Ovary (tissue), 9 donors: ENCODE data around the gene SRPK1. TPM values are rescaled to one million over a fixed set of nuclear protein-coding genes. Genes with fewer than 3 reads are reported as not detected.

Source experiments
- DNase-seq, 5 donors: peaks; one replicate each; pipeline ENCODE4 v3.0.0-alpha.2; 2019 to 2020
- H3K27ac ChIP-seq, 2 donors: fragments of 200-600 bp; one replicate each; pipeline versions ENCODE4 v1.5.1 to v1.8.0; 2019 to 2022
- H3K27me3 ChIP-seq: fragments of 200-600 bp; one replicate; pipeline ENCODE4 v1.8.0; 2022
- H3K36me3 ChIP-seq: fragments of 200-600 bp; sonication (generic); one replicate; pipeline ENCODE4 v1.5.1; 2019
- H3K4me1 ChIP-seq: one replicate; pipeline ENCODE4 v1.8.1; 2013; ENCODE audit warnings: mild to moderate bottlenecking, moderate library complexity; ENCODE audit not compliant: insufficient read depth
- H3K4me3 ChIP-seq: fragments of 200-600 bp; sonication (generic); one replicate; pipeline ENCODE4 v1.5.1; 2017
- H3K9me3 ChIP-seq, 2 donors: fragments of 200-600 bp in 1 of 2; sonication (generic) in 1 of 2; one replicate each; pipeline versions ENCODE4 v1.5.1 to v1.8.1; 2013 to 2019; ENCODE audit warnings: mild to moderate bottlenecking in 1 of 2, moderate library complexity in 1 of 2
- EP300 ChIP-seq: sonication (generic); formaldehyde crosslinking; IDR thresholded peaks from one replicate; pipeline ENCODE4 v1.6.1; 2017; ENCODE audit warnings: antibody characterized with exemption
- POLR2A ChIP-seq: fragments of 450-650 bp; IDR thresholded peaks from one replicate; pipeline ENCODE4 v1.6.1; 2017; ENCODE audit warnings: antibody characterized with exemption, mild to moderate bottlenecking, moderate library complexity
- WGBS, 3 donors: extraction: QIAGEN DNeasy Blood & Tissue Kit in 1 of 3; methylation state at CpG; one replicate each; pipeline versions ENCODE4 v1.1.5 to v1.1.7; 2013 to 2017; 5-methylcytosine and 5-hydroxymethylcytosine counted together
- intact Hi-C, 4 donors: fragments of 100-400 bp; cut with DNase I; formaldehyde crosslinking; loops; one replicate each; pipeline versions ENCODE4 v1.11.0 to v1.15.1; 2022 to 2023
- polyA plus RNA-seq, 2 donors: library from polyadenylated mRNA; stranded (reverse); fragments of 200-250 nt in 1 of 2; fragments of 350-450 nt in 1 of 2; fragmentation: Illumina TruSeq in 1 of 2; extraction: RNeasy Lipid Tissue Mini Kit (QIAGEN cat#74804) in 1 of 2; gene quantifications; one replicate each; pipeline ENCODE4 v1.2.3, GENCODE V29; 2013 to 2014
- total RNA-seq, 7 donors: library from RNA; depleted of rRNA in 2 of 7; stranded (reverse); fragments of >200 nt in 2 of 7; fragmentation: NEBNext Ultra II Directional in 3 of 7; extraction: Animal tissue kit (Norgen Biotek cat#: 25700) in 3 of 7; gene quantifications; one replicate each; pipeline versions ENCODE4 v1.1.0 to v1.2.4, GENCODE V29; 2016 to 2023
- TF ChIP-seq, protein P1 (sequence below), 3 donors: fragments of 450-650 bp in 2 of 3; fragments of 200-600 bp in 1 of 3; IDR thresholded peaks; one replicate each; pipeline versions ENCODE4 v1.5.1 to v1.8.0; 2016 to 2022; ENCODE audit warnings: antibody characterized with exemption in 3 of 3, mild to moderate bottlenecking in 1 of 3
- donor health status: DM: no; HTN: no; CAD: no; lungs with moderate emphysema.
- donor health status: DM: no; HTN: no; CAD: no.
- donor health status: Bipolar disorder and iron deficiency.
- donor health status: DM: yes; HTN: yes; CAD: no.
- donor health status: DM: no; HTN: no; CAD: no.
- donor health status: DM: yes; HTN: yes; CAD: no.

Gene SRPK1
- total and polyA plus RNA-seq, 9 donors, result 7.3 to 28.4 (median 23.3) TPM

GRCh38 chr6:35831257-35832007 lies 89.5 kb downstream of the SRPK1 start:
- intact Hi-C loops, result no loop called here
- 90 to 93% (median 92%) methylated on average over 5 of the region's 5 CpGs for WGBS, 3 donors
- H3K9me3 ChIP-seq, result no peaks in the 10 kb centered on the region
- no peaks in the 10 kb centered on the region for H3K4me1 ChIP-seq
- no peaks in the 10 kb centered on the region for H3K27me3 ChIP-seq
- no peaks in the 10 kb centered on the region for H3K36me3 ChIP-seq
- TF ChIP-seq, protein P1, sequence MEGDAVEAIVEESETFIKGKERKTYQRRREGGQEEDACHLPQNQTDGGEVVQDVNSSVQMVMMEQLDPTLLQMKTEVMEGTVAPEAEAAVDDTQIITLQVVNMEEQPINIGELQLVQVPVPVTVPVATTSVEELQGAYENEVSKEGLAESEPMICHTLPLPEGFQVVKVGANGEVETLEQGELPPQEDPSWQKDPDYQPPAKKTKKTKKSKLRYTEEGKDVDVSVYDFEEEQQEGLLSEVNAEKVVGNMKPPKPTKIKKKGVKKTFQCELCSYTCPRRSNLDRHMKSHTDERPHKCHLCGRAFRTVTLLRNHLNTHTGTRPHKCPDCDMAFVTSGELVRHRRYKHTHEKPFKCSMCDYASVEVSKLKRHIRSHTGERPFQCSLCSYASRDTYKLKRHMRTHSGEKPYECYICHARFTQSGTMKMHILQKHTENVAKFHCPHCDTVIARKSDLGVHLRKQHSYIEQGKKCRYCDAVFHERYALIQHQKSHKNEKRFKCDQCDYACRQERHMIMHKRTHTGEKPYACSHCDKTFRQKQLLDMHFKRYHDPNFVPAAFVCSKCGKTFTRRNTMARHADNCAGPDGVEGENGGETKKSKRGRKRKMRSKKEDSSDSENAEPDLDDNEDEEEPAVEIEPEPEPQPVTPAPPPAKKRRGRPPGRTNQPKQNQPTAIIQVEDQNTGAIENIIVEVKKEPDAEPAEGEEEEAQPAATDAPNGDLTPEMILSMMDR (IDR thresholded peaks at IDR 0.05), result no peak
- no peak for TF ChIP-seq POLR2A
- TF ChIP-seq EP300, result no peak
- H3K27ac ChIP-seq, result no peak overlapping the region
- H3K4me3 ChIP-seq, result no peak overlapping the region
- DNase-seq, result no peak

DNA sequence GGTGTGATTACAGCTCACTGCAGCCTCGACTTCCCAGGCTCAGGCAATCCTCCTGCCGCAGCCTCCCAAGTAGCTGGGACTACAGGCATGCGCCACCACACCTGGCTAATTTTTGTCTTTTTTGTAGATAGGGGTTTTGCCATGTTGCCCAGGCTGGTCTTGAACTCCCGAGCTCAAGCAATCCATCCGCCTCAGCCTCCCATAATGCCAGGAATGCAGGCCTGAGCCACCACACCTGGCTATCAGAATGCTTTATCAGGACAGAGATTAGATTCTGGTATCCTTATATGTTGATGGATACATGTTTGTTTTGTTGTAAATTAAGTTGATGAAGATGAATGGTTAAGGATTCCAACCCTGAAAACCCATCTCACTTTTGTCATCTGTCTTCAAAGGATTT lies 91.6 kb downstream of the SRPK1 start:
- whole genome bisulfite sequencing, 3 donors, result 87 to 92% (median 89%) methylated on average over 5 of the region's 5 CpGs
- no peaks in the 10 kb centered on the region for H3K4me1 ChIP-seq
- H3K36me3 ChIP-seq, result no peaks in the 10 kb centered on the region
- no peak overlapping the region for H3K27ac ChIP-seq
- intact Hi-C loops, result no loop called here
- no peaks in the 10 kb centered on the region for H3K9me3 ChIP-seq
- no peak overlapping the region for H3K4me3 ChIP-seq
- no peaks in the 10 kb centered on the region for H3K27me3 ChIP-seq
- no peak for DNase-seq
- TF ChIP-seq POLR2A (no peak), EP300 (no peak)
- TF ChIP-seq, protein P1 (IDR thresholded peaks at IDR 0.05), result no peak

DNA sequence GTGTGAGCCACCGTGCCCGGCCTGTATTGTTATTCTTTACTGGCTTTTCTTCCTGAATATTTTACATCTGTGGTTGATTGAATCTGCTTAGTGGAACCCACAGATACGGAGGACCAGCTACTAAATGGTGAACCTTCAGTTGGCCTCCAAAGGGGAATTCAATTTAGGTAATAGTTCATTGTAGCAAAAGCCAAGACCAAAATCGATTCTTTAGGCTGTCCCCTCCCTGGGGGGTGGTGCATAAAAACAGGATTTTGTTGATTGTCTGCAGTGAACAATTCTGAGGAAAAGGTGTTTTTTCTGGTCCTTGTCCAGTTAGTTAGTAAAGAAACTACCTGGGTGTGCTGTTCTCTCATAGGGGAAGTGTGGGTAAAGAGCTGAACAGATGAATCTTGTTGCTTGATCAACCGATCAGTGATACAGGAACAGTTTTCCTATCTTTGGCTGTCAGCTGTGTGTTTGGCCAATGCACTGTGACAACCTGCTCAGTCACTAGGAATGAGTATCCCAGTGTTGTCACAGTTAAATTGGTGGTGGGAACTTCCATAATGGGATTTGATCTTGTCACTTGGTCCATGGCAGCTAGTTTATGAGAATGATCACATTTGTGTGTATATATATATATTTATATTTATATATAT lies 96.2 kb downstream of the SRPK1 start:
- Histone ChIP-seq H3K9me3 (no peaks in the 10 kb centered on the region), H3K27me3 (no peaks in the 10 kb centered on the region), H3K27ac (no peak overlapping the region), H3K4me3 (no peak overlapping the region), H3K4me1 (no peaks in the 10 kb centered on the region), H3K36me3 (no peaks in the 10 kb centered on the region)
- TF ChIP-seq EP300, result no peak
- TF ChIP-seq POLR2A, result no peak
- TF ChIP-seq, protein P1 (IDR thresholded peaks at IDR 0.05), result no peak
- no peak for DNase-seq
- intact Hi-C loops, result no loop called here
- WGBS, 3 donors, result 83 to 87% (median 84%) methylated on average over 5 of the region's 5 CpGs

DNA sequence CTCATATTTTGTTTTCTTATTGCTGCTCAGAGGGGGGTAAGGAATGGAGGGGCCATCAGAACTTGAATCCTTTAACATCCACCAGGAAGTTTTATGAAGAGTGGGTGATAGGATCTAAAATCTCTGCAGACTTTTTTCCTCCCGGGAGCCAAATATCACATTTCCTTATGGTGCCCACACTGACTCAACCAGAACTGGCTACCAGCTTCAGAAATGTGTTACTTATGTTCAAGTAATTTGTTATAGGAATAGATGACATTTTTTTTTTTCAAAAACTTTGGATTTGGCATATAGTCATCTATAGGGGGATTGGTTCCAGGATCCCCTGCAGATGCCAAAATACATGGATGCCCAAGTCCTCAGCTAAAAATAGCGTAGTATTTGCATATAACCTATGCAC lies 97.3 kb downstream of the SRPK1 start:
- Histone ChIP-seq H3K4me1 (no peaks in the 10 kb centered on the region), H3K4me3 (no peak overlapping the region), H3K27me3 (no peaks in the 10 kb centered on the region), H3K27ac (no peak overlapping the region), H3K9me3 (no peaks in the 10 kb centered on the region), H3K36me3 (no peaks in the 10 kb centered on the region)
- no peak for DNase-seq
- intact Hi-C loops, result no loop called here
- TF ChIP-seq, protein P1 (IDR thresholded peaks at IDR 0.05), result no peak
- TF ChIP-seq EP300 (no peak), POLR2A (no peak)
- 86 to 94% (median 90%) methylated on average over 2 of the region's 2 CpGs for WGBS, 3 donors
